Glomerular endothelial cell (primary cell): Measurements from ENCODE around the gene PARP2. TPM values are rescaled to one million over a fixed set of nuclear protein-coding genes. Genes with fewer than 3 reads are reported as not detected.
"Not testable (repeated sequence)": the region's sequence is repeated elsewhere in the genome, so short reads cannot be mapped to it uniquely, and the experiment has no call there.

Experiments
- DNase-seq: peaks from one replicate; pipeline ENCODE4 v3.0.0-alpha.2; 2011; ENCODE audit warnings: low read depth, low spot score; ENCODE audit errors: extremely low read depth
- total RNA-seq: library from RNA; depleted of rRNA; stranded (reverse); fragments of >200 nt; gene quantifications from 2 replicates; pipeline ENCODE4 v1.2.3, GENCODE V29; 2015

Gene PARP2, protein sequence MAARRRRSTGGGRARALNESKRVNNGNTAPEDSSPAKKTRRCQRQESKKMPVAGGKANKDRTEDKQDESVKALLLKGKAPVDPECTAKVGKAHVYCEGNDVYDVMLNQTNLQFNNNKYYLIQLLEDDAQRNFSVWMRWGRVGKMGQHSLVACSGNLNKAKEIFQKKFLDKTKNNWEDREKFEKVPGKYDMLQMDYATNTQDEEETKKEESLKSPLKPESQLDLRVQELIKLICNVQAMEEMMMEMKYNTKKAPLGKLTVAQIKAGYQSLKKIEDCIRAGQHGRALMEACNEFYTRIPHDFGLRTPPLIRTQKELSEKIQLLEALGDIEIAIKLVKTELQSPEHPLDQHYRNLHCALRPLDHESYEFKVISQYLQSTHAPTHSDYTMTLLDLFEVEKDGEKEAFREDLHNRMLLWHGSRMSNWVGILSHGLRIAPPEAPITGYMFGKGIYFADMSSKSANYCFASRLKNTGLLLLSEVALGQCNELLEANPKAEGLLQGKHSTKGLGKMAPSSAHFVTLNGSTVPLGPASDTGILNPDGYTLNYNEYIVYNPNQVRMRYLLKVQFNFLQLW
- 9.9 and 12.3 TPM in 2 replicates for total RNA-seq

DNA sequence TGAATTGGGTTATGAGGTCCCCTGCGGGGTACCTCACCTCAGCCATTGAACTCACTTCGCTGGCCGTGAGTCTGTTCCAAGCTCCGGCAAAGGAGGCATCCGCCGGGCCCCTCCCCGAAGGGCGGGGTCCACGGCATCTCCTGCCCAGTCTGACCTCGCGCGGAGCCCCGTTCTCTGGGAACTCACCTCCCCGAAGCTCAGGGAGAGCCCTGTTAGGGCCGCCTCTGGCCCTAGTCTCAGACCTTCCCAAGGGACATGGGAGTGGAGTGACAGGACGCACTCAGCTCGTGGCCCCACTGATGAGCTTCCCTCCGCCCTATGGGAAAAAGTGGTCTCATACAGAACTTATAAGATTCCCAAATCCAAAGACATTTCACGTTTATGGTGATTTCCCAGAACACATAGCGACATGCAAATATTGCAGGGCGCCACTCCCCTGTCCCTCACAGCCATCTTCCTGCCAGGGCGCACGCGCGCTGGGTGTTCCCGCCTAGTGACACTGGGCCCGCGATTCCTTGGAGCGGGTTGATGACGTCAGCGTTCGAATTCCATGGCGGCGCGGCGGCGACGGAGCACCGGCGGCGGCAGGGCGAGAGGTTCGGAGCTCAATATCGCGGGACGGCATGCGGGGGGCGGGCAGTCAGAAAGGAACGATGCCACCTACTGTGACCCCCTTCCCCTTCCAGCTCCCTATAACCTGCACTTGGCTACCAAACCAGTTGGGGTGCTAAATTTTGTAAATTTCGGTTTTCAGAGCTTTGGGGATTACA lies at the start of gene PARP2:
TSS of gene PARP2 (plus strand) at position 544 of the 770 bp plus-strand sequence. CDS start at position 551, 7 bp downstream.
- peak; percentile 99 for DNase-seq

DNA sequence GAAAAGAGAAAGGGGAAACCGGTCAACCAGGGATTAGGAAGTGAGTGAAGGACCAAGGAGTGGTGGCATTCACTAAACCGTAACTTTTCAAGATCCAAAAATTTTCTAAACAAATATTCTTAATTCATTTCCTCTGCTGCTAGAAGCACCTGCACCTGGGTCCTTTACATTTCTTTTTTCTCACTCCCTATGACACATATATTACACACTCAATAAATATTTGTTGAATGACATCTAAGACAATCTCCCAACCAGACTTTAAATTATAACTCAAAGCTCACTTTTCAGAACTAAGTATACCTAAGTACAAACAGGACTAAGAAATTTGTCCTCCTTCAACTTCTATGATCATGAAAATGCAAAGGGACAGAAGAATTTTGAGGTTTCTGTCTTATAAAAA lies 48.8 kb upstream of the PARP2 start:
- no peak for DNase-seq

DNA sequence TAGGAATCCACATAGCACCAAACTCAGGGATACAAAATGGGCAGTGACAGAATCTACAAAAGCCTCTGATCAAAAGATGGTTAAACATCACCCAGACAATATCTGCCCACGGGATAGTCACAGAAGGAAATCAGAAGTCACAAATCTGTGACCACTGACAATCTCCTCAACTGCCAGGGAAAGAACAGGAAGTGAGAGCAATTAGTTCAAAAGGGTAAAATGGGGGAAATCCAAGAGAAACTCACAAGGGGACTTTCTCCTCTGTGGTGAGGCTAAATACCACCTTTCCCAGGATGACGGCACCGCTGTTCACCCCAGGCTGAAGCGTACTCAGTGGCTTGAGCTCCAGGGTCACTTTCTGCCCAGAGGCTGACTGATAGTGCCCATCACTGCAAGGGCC lies 48.4 kb upstream of the PARP2 start:
- DNase-seq, result no peak

DNA sequence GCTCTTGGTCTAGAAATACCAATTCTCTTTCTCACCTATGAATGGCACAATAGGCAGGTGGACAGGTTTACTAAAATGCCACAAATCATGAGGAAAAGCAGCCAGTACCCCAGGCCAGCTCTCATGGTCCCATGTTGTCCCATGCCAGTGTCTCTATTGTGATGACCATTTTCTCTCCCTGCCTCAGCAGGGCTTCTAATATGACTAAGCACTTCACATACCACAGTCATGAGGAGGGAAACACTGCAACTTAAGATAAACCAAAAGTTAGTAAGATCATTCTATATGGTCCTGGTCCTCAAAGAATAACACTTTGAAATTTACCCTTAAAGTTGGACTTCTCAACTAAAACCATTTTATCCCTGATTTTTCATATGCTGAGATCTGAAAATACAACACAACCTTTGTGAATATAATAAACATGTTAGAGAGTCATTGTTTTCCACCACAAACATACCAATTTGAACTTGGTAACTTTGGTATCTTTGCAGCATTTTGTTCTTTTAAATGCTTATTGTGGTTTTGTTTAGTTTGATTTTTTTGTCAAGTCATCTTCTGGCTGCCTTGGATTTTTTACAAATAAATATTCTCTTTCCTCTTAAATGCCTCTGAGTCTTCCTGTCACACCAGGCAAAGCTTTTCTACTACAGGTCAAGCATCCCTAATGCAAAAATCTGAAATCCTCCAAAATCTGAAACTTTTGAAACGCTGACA lies 41.2 kb upstream of the PARP2 start:
- no peak for DNase-seq

DNA sequence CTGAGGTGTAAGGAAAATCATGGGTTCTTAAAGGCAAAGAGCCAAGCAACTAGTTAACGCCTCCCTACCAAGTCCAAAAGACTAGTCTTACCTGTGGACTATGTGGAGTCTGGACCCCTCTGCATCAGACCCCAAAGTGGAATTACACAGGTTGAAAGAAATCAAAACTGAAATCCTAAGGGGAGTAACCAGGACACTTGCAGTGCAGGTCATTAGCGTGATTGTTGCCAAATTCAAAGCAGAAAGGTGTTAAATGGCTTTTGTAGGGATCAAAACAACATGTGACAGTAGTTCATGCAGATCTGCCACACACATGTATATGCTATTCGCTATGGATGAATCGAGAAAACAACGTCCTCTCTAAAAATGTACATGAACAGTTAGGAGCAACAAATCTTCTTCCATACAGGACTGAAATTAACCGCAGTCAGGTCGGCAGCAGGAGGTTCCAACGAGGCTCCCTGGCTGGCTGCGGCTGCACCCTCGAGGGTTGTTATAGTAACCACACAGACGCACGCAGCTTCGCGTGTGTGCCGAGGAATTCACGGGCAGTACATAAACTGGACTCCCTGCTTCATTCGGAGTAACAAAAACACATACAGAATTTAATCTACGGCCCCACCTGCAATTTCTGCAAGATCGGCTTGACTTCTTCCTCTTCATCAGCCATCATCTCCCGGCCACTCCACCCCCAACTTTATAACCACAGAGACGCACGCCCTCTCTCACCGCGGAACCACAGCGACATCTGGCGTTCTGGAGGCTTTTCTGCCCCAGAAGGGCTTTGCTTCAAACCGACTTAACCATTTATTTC lies 38.0 kb upstream of the PARP2 start, which contains the start of gene TTC5:
TSS of gene TTC5 (minus strand) at position 687 of the 814 bp plus-strand sequence. CDS start at position 673, 14 bp downstream.
- peak; percentile 82 for DNase-seq

DNA sequence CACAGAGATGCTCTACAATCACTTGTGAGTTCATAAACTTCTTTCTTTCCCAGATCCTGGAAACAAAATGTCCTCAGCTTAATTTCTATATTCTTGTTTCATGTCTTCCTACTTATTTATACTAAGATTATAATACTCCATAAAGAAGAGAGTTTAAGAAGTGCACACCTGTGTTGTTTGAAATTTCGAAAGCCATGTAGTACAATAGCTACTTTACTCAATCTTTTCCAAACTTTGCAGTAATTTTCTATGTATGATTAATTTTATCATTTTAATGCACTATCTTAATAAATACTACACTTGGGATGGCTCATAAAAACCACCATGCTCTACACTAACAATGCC lies 37.4 kb upstream of the PARP2 start:
- no peak for DNase-seq

DNA sequence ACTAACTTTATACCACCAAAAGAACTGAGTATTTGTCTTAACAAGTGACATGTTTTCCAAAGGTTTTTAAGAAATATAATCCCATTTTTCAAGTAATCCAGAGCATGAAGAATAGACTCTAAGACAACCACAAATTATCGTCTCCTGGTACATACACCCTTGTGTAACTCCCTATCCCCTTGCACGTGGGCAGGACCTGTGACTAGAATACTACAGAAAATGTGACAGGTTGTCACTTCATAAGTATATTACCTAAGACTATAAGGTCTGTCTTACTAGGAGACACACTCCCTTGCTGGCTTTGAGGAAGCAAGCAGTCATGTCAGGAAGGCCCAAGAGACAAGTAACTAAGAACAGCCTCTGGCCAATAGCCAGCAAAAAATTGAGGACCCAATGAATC lies 29.4 kb upstream of the PARP2 start:
- no peak for DNase-seq

DNA sequence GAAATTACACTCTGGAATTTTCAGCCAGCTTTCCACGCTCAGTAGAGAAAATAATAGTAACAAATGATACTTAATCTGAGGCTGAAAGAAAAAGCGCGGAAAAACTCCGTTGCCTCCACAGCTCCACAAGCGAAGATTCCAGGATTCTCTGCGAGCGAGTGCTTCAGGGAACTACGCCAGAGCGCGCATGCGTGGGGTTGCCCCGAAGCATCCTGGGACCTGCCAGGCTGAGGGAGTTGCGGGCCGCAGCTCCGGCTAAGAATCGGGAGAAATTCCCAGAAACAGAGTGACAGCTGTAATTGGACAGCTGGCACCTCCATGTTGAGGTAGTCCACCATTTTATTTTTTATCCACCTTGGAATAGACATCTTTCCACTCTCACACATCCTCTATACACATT lies 25.7 kb upstream of the PARP2 start:
- DNase-seq, result no peak

DNA sequence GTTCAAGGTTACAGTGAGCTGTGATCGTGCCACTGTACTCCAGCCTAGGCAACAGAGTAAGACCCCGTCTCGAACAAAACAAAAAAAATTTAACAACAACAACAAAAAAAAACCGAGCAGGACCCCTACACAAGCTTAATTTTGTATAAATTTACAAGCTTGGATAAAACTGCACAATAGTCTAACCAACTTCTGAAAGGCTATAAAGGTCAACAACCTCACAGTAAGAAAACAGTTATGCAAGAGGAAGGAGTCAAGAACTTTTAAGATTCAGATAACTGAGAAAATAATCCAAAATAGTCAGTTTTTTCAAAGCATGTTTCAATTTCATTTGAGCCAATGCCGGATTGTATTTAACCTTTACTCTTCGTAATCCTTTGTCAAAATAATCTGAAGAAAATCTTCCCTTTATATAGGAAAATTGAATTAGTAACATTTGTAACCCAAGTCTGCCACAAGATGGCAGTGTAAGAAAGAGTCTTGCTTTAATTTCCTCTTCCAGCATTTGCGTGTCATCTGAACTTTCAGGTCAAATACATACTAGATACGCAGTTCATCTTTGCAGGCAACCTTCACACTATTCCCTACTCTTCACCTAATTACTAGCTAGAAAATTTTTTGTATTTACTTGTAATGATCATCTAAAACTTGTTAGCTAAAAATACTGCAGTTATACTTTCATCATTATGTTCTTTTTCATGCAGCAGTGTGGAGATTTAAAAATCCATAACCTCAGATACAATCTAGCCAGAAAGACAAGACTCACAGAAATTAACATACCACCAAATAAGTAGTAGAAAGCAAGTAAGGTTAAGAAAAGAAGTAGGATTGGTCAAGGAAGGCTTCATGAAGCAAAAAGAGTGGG lies 16.2 kb upstream of the PARP2 start:
- no peak for DNase-seq

DNA sequence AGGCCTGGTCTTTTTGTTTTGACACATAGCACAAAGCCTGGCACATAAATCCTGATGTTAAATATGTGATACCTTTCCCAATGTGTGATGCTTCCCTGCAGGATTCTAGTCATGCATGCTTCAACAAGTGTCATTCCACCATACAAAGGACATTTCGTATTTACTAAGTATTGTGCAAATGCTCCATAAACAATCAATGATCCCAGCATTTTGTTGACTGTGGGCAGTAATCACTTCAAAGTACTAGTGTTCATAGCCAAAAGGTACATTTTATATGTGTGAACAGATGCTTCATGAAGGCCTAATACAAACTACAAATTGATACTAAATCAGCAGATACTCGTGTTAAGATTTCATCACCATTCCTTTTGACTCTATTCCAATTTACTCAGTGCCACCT lies 14.7 kb upstream of the PARP2 start:
- no peak for DNase-seq

DNA sequence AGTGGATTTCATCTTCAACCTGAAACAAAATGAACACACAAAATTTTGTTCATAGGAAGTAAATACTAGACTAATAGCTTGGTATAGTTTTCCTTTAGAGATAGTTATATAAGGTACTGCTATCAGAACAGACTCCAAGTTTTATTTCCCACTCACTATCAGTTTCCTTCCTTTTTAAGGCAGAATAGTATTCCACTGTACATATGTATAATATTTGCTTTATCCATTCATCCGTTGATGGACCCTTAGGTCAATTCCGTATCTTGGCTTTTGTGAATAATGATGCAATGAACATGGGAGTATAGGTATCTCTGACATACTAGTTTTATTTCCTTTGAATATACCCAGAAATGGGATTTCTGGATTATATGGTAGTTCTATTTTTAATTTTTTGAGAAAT lies 14.1 kb upstream of the PARP2 start:
- DNase-seq, result no peak

DNA sequence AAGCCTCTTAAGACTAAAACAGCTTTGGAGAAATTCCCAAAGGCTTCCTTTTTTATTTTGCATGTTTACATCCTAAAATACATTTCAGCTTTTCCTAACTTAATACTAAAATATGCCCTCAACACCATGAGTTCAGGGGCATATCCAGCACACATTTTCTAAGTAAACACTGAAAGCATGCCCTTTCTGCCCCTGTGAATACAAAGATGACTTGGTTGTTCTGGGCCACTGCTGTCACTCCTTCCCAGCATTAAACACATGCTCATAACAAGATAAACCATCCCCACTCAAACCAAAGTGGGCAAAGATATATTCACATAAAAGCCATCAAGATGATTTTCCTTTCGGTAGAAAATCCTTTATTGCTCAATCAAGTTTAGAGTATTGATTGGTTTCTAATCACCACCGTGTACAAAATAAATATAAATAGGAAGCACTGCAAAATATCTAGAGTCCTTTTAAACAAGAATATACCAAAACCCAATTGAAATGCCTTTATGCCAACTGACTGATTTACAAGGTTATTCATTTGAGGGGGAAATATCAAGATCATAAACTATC lies 12.3 kb upstream of the PARP2 start:
- DNase-seq, result no peak

DNA sequence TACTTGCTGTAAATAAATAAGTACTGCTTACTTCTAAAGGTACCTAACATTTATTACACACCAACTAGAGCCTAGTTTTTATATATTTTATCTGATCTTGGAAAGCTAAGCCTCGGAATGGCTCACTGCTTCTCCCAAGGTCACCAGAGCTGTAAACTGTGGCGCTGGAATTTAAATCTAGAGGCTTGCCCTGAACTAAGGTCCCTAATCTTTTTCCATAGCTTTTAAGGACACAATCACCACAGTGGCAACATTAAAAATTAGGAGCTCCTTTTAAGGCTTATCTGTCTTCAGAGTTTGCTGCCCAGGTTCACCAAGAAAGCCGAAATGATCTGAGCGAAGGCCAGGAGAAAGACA lies 11.0 kb upstream of the PARP2 start:
- no peak for DNase-seq

DNA sequence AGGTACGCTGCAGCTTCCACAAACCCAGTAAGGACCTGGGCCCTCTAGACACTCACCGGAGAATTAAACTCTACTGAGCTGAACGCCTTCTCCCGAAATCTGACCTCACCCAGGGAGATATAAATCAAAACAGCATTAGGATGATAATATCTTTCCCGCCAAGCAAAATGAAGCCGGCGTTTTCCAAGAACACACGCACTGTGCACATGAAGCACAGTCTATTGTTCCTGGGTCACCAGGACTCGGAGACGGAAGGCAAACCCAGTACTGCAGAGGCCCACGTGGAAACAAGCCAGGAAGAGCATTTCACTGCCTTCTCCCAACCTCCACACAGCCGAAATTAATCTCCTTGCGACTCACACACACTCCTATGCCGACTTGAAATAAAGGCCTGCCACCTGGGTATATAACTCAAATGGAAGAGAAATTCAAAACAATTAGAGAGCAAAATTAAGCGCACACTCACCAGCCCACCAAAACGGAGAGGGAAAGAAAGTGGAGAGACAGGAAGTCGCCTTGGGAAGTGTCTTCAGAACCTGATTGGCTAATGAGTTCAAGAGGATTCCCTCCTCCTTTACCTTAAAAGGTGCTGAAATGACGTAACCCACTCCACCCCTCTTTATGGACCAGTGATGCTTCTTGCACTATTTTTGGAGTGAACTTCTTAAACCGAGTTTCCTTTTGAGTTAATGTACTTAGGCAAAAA lies 10.5 kb upstream of the PARP2 start, which contains the start of gene CCNB1IP1:
TSS of gene CCNB1IP1 (minus strand) at position 492 of the 706 bp plus-strand sequence. CDS start 16,756 bp downstream, outside the sequence.
- no peak for DNase-seq

DNA sequence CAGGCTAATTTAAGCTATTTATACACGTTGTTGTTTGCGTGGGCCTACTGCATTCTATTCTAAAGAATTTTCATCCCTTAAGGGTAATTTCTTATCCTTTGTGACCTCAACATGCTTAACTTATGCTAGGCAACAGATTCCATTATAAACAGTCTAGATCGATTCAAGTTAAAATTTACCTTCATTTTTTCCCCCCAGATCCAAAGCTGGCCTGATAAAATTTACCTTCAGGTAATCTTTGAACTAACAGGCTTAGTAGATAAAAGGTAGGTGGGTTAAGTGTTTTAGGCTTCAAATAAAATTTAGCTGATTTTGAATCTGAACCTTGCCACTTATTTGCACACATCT lies 10.0 kb upstream of the PARP2 start:
- DNase-seq, result no peak

DNA sequence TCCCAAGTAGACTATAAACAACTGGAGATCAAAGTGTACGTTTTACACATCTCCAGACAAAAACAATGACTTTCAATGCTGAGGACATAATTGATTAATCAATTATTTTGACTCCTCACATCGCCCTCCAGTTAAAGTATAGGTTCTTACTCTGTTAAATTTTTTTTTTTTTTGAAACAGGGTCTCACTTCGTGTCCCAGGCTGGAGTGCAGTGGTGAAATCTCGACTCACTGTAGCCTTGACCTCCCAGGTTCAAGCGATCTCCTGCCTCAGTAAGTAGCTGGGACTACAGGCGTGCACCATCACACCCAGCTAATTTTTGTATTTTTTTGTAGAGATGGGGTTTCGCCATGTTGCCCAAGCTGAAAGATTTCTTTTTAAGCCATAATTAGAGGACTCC lies 9.4 kb upstream of the PARP2 start:
- no peak for DNase-seq

DNA sequence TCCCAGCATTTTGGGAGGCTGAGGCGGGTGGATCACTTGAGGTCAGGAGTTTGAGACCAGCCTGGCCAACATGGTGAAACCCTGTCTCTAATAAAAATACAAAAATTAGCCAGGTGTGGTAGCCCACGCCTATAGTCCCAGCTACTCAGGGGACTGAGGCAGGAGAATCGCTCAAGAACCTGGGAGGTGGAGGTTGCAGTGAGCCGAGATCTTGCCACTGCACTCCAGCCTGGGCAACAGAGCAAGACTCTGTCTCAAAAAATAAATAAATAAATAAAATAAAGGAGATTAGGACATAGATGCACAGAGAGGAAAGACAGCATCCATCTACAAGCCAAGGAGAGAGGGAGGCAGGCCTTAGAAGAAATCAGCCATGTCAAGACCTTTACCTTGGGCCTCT lies 2.4 kb upstream of the PARP2 start:
- not testable (repeated sequence) for DNase-seq

DNA sequence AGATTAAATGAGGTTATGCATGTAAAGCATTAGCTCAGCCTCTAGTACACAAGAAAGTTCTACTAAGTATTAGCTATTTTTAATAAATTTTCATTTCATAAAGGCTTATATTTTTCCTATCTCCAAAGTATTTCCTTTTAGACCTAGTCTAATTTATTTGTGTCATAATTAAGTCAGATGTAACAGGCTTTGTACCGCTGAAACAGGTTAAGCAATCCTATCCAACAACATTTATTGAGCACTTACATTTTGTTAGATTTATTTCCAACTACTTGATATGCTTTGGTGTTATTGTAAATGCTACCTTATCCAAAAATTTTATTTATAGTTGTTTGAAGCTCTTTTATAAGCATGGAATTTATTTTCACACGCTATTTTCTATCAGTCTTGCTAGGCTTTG lies 1.8 kb upstream of the PARP2 start:
- no peak for DNase-seq

DNA sequence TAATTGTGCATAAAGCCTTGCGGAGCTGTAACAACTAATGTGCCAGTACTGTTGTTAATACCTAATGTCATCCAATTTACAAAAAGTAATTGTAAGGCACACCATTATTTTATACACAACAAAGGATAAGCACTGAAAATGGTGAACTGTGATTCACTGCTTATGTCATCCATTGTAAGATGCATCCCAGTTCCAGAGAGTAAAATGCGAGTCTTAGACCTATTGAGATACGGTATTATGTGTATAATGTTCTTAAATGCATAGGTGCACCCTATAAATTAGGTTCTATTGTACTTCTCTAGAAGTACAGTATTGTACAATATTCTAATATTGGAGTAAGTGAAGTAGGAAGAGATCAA lies 406 bp downstream of the PARP2 start:
- DNase-seq, result no peak
